NCI-H146 treated with DMSO at 0.1 percent for 48 hours (cell line): Measurements from ENCODE around the gene ICOS.

Experiments used
- DNase-seq: peaks from one replicate; lab custom pipeline; 2025; ENCODE audit not compliant: unreplicated experiment; lab: John Stamatoyannopoulos, UW

The ICOS gene

GRCh38 chr2:204008352-204008751 is 71.8 kb downstream of the ICOS start:
- DNase-seq = no peak

- no peak for DNase-seq
Measured at GRCh38 chr2:204010628-204011560, 74.3 kb downstream of the ICOS start.
